GM21390 (cell line): Measurements from ENCODE around the gene ELOVL1.
"Not testable (repeated sequence)": the region's sequence is repeated elsewhere in the genome, so short reads cannot be mapped to it uniquely, and the experiment has no call there.

ENCODE experiments used
- ATAC-seq: cut with Tn5 transposase; IDR thresholded peaks from one replicate; pipeline ENCODE4 v1.9.1; 2021; ENCODE audit not compliant: unreplicated experiment

The ELOVL1 gene

GRCh38 chr1:43367904-43368645 lies at the start of gene ELOVL1:
ELOVL1 (minus strand) TSS chr1:43368011; CDS start chr1:43365609, 2,402 bp downstream.
- peak; percentile 77 for ATAC-seq

- no peak for ATAC-seq
Measured at GRCh38 chr1:43415901-43416300, 48.1 kb upstream of the ELOVL1 start.

GRCh38 chr1:43414634-43415223 lies 46.9 kb upstream of the ELOVL1 start:
- no peak for ATAC-seq

- not testable (repeated sequence) for ATAC-seq
Measured at GRCh38 chr1:43413426-43413825, 45.6 kb upstream of the ELOVL1 start.

- ATAC-seq, result no peak
Measured at GRCh38 chr1:43410571-43410970, 42.8 kb upstream of the ELOVL1 start.

- no peak for ATAC-seq
Measured at GRCh38 chr1:43405876-43406234, 38.0 kb upstream of the ELOVL1 start.

GRCh38 chr1:43405219-43405875 lies 37.5 kb upstream of the ELOVL1 start:
- no peak for ATAC-seq

GRCh38 chr1:43404353-43404752 lies 36.5 kb upstream of the ELOVL1 start:
- ATAC-seq, result no peak

- ATAC-seq, result no peak
Measured at GRCh38 chr1:43402089-43402865, 34.5 kb upstream of the ELOVL1 start.

- ATAC-seq, result not testable (repeated sequence)
Measured at GRCh38 chr1:43400441-43400840, 32.6 kb upstream of the ELOVL1 start.

- ATAC-seq, result no peak
Measured at GRCh38 chr1:43398227-43398626, 30.4 kb upstream of the ELOVL1 start.

- no peak for ATAC-seq
Measured at GRCh38 chr1:43396059-43396458, 28.2 kb upstream of the ELOVL1 start.

GRCh38 chr1:43395523-43395922 lies 27.7 kb upstream of the ELOVL1 start:
- ATAC-seq, result no peak

GRCh38 chr1:43392702-43393101 lies 24.9 kb upstream of the ELOVL1 start:
- no peak for ATAC-seq

- ATAC-seq, result peak; percentile 92
Measured at GRCh38 chr1:43389326-43390313, 21.8 kb upstream of the ELOVL1 start, which contains the start of the genes MED8 and SZT2. MED8 (minus strand) TSS chr1:43389800; CDS start chr1:43389764, 36 bp downstream. SZT2 (plus strand) TSS chr1:43389899; CDS start chr1:43389969, 70 bp downstream.

- no peak for ATAC-seq
Measured at GRCh38 chr1:43388613-43389012, 20.8 kb upstream of the ELOVL1 start.

- no peak for ATAC-seq
Measured at GRCh38 chr1:43387976-43388599, 20.3 kb upstream of the ELOVL1 start.

- no peak for ATAC-seq
Measured at GRCh38 chr1:43386676-43387075, 18.9 kb upstream of the ELOVL1 start.

- ATAC-seq, result no peak
Measured at GRCh38 chr1:43383449-43383848, 15.6 kb upstream of the ELOVL1 start.
